Coronary artery (tissue), 2 donors: Measurements from ENCODE around the gene LRRC25.

Source experiments
- DNase-seq: peaks from one replicate; pipeline ENCODE4 v3.0.0-alpha.2; 2017; ENCODE audit warnings: low spot score
- H3K27ac ChIP-seq, 2 donors: fragments of 200-600 bp; sonication (generic); one replicate each; pipeline ENCODE4 v1.5.1; 2016 to 2019
- H3K4me3 ChIP-seq: fragments of 200-600 bp; sonication (generic); 2 replicates; pipeline ENCODE4 v1.5.1; 2016; ENCODE audit warnings: mild to moderate bottlenecking, moderate library complexity
- CTCF ChIP-seq: fragments of 200-600 bp; sonication (generic); IDR thresholded peaks from one replicate; pipeline ENCODE4 v1.5.1; 2019; ENCODE audit warnings: antibody characterized with exemption

Gene LRRC25

GRCh38 chr19:18397242-18398202 is at the start of gene LRRC25:
LRRC25 (minus strand) TSS chr19:18397622; CDS start chr19:18396963, 659 bp downstream.
- DNase-seq, result peak; percentile 70
- TF ChIP-seq CTCF, result no peak
- peak within 1 kb of the TSS; percentile 64 for H3K4me3 ChIP-seq

GRCh38 chr19:18446811-18447359 is 49.5 kb upstream of the LRRC25 start:
- Histone ChIP-seq H3K27ac (no peak overlapping the region), H3K4me3 (no peak overlapping the region)
- no peak for DNase-seq
- TF ChIP-seq CTCF, result no peak

More at GRCh38 chr19:18397242-18398202, at the start of gene LRRC25:
- H3K27ac ChIP-seq, result peak within 1 kb of the TSS in 1 of 2 donors; percentile 48

- Histone ChIP-seq H3K27ac (no peak overlapping the region), H3K4me3 (no peak overlapping the region)
- TF ChIP-seq CTCF, result no peak
- no peak for DNase-seq
Measured at GRCh38 chr19:18446145-18446810, 48.9 kb upstream of the LRRC25 start.

- no peak for TF ChIP-seq CTCF
- H3K27ac ChIP-seq, result no peak overlapping the region
- H3K4me3 ChIP-seq, result no peak overlapping the region
Measured at GRCh38 chr19:18445262-18445948, 48.0 kb upstream of the LRRC25 start.

GRCh38 chr19:18444513-18444912 is 47.1 kb upstream of the LRRC25 start:
- no peak overlapping the region for H3K4me3 ChIP-seq
- no peak overlapping the region for H3K27ac ChIP-seq
- no peak for TF ChIP-seq CTCF
- DNase-seq, result no peak

More at GRCh38 chr19:18445262-18445948, 48.0 kb upstream of the LRRC25 start:
- DNase-seq, result no peak

GRCh38 chr19:18443831-18444230 is 46.4 kb upstream of the LRRC25 start:
- Histone ChIP-seq H3K27ac (no peak overlapping the region), H3K4me3 (no peak overlapping the region)
- no peak for TF ChIP-seq CTCF
- DNase-seq, result no peak
